Activated CD4-positive, CD25-positive, alpha-beta regulatory T cell treated with anti-CD3 and anti-CD28 coated beads, Interleukin-2, amount 50 U/mL, for 16 hours (primary cell): ENCODE data around the gene EPHB2.
"Not testable (repeated sequence)": the region's sequence is repeated elsewhere in the genome, so short reads cannot be mapped to it uniquely, and the experiment has no call there.

Experiments used
- DNase-seq: peaks from one replicate; pipeline ENCODE4 v3.0.0-alpha.2; 2020; ENCODE audit warnings: low read depth, low spot score

EPHB2 gene

DNA sequence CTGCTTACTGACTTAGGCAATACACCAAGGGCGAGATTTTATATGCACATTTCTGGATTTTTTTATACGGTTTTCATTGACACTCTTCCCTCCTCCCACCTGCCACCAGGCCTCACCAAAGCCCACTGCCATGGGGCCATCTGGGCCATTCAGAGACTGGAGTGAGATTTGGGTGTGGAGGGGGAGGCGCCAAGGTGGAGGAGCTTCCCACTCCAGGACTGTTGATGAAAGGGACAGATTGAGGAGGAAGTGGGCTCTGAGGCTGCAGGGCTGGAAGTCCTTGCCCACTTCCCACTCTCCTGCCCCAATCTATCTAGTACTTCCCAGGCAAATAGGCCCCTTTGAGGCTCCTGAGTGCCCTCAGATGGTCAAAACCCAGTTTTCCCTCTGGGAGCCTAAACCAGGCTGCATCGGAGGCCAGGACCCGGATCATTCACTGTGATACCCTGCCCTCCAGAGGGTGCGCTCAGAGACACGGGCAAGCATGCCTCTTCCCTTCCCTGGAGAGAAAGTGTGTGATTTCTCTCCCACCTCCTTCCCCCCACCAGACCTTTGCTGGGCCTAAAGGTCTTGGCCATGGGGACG, 204.1 kb downstream of the EPHB2 start:
- DNase-seq = no peak

- DNase-seq = no peak
Observed at GRCh38 chr1:22915231-22915630, 204.6 kb downstream of the EPHB2 start.

GRCh38 chr1:22915816-22916470, 205.3 kb downstream of the EPHB2 start:
- no peak for DNase-seq

GRCh38 chr1:22916471-22916820, 205.8 kb downstream of the EPHB2 start:
- DNase-seq = no peak

GRCh38 chr1:22917989-22918388, 207.3 kb downstream of the EPHB2 start:
- no peak for DNase-seq

DNA sequence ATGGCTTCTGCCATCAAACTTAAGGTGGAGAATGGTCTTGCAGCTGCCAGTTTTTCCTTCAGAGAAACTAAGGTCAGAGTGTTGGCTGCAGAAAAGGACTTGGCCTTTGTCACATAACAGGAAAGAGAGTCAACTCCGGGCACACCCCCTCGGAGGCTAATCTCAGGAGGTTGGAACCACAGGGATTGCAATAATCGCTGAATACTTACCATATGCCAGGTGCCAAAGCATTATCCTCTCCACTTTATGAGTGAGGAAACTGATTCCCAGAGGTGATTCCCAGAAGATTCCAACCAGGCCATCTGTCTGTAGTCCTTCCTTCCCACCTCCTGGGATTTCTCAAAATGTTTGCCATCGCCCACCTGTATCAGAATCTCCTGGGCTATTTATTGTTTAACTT, 208.0 kb downstream of the EPHB2 start:
- DNase-seq = no peak

- no peak for DNase-seq
Observed at GRCh38 chr1:22919341-22920025, 208.8 kb downstream of the EPHB2 start.

GRCh38 chr1:22920026-22920733, 209.5 kb downstream of the EPHB2 start:
- no peak for DNase-seq

DNA sequence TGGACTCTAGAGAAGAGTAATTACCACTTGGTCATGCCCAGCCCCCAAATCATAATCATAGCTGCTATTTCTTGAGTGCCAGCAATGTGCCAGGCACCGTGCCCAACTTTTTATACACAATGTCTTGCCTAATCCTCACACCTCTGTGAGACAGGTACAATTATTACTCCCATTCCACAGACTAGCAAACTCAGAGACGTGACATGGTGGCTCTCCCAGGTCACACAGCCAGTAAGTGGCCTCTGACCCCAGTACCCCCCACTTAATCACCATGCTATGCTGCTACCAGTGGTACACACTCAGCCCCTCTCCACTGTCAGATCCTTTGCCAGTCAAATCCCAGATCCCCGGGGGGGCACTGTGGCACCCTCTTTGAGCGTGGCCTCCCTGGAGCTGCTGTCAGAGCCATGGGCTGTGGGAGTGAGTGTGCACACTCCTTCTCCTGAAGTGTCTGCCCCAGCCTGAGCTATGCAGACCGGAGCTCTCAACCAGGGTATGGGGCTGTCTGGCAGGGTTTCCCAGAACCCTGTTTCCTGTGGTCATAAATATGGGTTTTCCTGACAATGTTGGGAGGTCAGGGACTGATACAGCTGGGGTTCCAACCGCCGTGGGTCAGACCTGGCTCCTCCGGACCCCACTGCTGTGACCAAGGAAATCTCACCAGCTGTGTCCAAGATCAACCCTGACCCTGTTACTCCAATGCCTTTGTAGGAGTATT, 210.3 kb downstream of the EPHB2 start:
- DNase-seq = no peak

GRCh38 chr1:22921452-22922126, 210.9 kb downstream of the EPHB2 start:
- DNase-seq = no peak

DNA sequence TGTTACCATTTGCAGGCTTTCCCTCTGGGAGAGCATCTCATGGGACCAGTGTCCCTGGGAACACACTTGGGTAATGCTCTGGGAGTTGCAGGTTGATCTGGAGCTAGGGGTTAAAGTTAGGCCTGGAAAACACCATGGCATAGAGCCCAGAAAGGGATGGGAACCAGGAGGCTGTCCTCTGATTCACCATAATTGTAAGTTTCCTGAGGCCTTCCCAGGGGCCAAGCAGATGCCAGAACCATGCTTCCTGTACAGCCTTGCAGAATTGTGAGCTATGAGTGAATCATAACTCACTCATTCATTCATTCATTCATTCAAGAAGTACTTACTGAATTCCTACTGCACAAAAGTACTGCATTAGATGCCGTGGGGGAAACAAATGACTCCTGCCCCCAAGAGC, 212.0 kb downstream of the EPHB2 start:
- DNase-seq = no peak

- no peak for DNase-seq
Observed at GRCh38 chr1:22925111-22925510, 214.5 kb downstream of the EPHB2 start.

GRCh38 chr1:22930240-22930912, 219.7 kb downstream of the EPHB2 start:
- DNase-seq = no peak

DNA sequence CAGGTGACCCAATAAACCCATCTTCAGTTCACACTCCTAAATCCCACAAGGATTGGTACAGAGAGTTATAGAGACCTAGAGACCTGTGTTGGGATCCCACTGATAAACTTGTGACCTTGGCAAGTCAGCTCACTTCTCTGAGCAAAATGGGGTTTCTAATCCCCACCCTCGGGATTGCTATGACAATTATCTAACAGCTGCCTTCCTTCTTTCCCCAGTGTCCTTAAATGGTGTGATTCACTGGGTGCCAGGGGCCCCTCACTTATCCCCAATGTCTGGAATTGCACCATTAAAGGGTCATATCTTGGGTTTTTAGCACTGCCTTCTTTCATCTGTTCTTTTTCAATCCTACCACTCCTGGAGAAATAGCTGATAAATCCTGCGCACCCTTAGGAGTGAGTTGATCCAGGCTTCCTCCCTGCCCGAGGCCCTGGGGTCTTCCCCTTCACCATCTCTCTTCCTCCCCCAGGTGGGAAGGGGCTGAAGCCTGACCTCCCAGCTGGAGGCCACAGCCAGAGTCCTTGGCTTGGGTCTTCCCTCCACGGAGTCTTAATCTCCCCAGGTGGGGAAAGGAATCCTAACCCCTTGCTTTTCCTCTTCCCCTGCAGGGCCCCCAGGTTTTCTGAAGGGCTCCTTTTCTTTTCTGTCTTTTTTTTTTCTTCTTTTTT, 222.3 kb downstream of the EPHB2 start:
- DNase-seq = no peak

DNA sequence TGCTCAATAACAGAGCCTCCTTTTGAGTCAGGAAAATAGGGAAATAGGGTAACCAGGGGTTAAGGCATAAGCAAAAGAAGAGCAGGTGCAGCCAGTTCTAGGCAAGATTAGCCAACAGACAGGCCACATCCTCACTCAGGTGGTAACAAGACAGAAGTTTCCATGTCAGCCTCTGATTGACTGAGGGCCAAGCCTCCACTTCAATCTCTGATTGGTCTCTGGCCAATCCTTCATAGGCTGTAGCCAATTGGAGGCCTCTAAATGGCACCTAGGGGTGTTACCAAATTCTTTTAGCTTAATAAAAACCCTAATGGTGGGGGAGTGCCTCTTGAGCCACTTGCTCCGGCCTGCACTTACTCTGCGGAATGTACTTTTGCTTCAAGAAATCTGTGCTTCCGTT, 224.8 kb downstream of the EPHB2 start:
- DNase-seq = no peak

- DNase-seq = no peak
Observed at GRCh38 chr1:22936681-22937080, 226.0 kb downstream of the EPHB2 start.

GRCh38 chr1:22941257-22941656, 230.6 kb downstream of the EPHB2 start:
- no peak for DNase-seq

DNA sequence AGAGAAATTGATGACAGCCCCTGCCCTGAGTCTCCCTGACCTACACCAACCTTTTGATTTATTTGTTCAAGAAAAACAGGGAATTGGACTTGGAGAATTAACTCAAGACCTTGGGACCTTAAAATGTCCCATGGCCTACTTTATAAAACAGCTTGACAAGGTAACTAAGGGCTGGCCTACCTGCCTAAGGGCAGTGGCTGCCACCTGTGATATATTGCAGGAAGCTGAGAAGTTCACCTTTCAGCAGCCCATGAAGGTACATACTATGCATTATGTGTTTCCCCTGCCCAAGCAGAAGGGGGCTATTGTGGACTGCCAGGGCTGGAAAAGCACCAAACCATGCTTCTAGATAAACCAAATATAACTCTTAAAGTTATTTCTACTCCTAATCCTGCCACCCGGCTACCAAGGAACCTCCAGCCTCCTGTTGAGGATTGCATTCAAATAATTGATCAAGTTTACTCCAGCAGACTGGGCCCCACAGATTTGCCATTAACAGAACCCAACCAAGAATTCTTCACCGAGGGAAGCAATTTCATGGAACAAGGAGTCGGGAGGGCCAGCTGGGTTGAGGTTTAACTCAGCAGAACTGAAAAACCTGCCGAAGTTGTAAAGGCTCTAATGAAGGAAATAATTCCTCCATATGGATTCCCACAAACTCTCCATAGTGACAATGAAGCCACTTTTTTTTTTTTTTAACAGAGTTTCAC, 233.9 kb downstream of the EPHB2 start:
- no peak for DNase-seq

DNA sequence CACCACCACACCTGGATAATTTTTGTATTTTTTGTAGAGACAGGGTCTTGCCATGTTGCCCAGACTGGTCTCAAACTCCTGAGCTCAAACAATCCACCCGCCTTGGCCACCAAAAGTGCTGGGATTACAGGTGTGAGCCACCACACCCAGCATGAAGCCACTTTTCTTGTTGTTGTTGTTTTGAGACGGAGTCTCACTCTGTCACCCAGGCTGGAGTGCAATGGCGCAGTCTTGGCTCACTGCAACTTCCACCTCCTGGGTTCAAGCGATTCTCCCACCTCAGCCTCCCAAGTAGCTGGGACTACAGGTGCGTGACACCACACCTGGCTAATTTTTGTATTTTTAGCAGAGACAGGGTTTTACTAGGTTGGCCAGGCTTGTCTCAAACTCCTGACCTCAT, 234.5 kb downstream of the EPHB2 start:
- not testable (repeated sequence) for DNase-seq
